Measurements from ENCODE around the gene NPPA.
"Not testable (repeated sequence)": the region's sequence is repeated elsewhere in the genome, so short reads cannot be mapped to it uniquely, and the experiment has no call there.

DNA sequence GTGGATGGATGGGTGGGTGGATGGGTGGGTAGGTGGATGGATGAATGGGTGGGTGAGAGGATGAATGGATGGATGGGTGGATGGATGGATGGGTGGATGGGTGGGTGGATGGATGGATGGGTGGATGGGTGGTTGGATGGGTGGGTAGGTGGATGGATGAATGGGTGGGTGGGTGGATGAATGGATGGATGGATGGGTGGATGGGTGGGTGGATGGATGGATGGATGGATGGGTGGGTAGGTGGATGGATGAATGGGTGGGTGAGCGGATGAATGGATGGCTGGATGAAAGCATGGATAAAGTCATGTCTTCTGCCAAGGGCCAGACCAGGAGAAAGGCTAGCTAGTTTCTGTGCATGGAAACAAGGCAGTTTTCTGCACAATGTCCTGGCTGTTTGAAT is 46.9 kb upstream of the NPPA start:
- not testable (repeated sequence) for TF ChIP-seq RAD21 (IDR thresholded peaks at IDR 0.05; ENCODE audit: low read length); NFIC (IDR thresholded peaks at IDR 0.05; ENCODE audit: borderline replicate concordance); FOSL2 (IDR thresholded peaks at IDR 0.05; ENCODE audit: borderline replicate concordance, low read depth); NRF1 (IDR thresholded peaks at IDR 0.05; ENCODE audit: low read depth, low read length); RXRA (IDR thresholded peaks at IDR 0.05; ENCODE audit: borderline replicate concordance, low read depth); EP300 (IDR thresholded peaks at IDR 0.05; ENCODE audit: borderline replicate concordance in 1 of 2, low read depth in 1 of 2, low read length in 1 of 2); FOXJ3 (CRISPR knock-in tag; IDR thresholded peaks at IDR 0.05); RFX5 (IDR thresholded peaks at IDR 0.05; ENCODE audit: low read length); POLR2AphosphoS5 (IDR thresholded peaks at IDR 0.05; ENCODE audit: low read depth, low read length); ELF1 (IDR thresholded peaks at IDR 0.05); SMC3 (IDR thresholded peaks at IDR 0.05; ENCODE audit: low read depth, low read length); USF2 (IDR thresholded peaks at IDR 0.05; ENCODE audit: borderline replicate concordance, low read depth, low read length)
- TF ChIP-seq, protein P1, sequence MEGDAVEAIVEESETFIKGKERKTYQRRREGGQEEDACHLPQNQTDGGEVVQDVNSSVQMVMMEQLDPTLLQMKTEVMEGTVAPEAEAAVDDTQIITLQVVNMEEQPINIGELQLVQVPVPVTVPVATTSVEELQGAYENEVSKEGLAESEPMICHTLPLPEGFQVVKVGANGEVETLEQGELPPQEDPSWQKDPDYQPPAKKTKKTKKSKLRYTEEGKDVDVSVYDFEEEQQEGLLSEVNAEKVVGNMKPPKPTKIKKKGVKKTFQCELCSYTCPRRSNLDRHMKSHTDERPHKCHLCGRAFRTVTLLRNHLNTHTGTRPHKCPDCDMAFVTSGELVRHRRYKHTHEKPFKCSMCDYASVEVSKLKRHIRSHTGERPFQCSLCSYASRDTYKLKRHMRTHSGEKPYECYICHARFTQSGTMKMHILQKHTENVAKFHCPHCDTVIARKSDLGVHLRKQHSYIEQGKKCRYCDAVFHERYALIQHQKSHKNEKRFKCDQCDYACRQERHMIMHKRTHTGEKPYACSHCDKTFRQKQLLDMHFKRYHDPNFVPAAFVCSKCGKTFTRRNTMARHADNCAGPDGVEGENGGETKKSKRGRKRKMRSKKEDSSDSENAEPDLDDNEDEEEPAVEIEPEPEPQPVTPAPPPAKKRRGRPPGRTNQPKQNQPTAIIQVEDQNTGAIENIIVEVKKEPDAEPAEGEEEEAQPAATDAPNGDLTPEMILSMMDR (IDR thresholded peaks at IDR 0.05), result not testable (repeated sequence)

Data from SK-N-SH (cell line).